ENCODE data around the gene NCF2. TPM values are rescaled to one million over a fixed set of nuclear protein-coding genes. Genes with fewer than 3 reads are reported as not detected.

Gene NCF2
- total and polyA plus RNA-seq, 2 donors (not counting 3 experiments of a cell fraction or from before 2014, with no cell fraction given): 0.03 TPM; not detected in 1

DNA sequence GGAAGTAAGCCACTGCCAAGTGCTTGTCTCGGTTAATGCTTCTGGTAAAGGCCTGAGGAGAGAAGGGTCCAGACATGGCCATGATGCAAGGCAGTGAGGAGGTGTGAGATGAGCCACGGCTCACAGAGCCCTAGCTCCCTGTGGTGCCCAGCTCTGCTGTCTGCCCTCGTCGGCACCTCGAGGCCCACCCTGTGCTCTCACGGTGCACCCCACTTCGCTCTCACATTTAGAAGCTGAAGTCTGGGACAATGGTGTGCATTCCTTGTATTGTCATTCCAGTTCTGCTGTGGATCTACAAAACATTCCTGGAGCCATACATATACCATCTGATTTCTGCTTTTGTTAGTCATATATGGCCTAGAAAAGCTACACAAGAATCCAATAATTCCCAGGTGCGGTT lies 3.3 kb downstream of the NCF2 start:
- POLR2A ChIA-PET: interaction anchor here (0.6 kb wide), 1 partner anchor 51 kb away, joined by 3 read pairs; no protein-coding TSS in a partner anchor
- no peak for FAIRE-seq

DNA sequence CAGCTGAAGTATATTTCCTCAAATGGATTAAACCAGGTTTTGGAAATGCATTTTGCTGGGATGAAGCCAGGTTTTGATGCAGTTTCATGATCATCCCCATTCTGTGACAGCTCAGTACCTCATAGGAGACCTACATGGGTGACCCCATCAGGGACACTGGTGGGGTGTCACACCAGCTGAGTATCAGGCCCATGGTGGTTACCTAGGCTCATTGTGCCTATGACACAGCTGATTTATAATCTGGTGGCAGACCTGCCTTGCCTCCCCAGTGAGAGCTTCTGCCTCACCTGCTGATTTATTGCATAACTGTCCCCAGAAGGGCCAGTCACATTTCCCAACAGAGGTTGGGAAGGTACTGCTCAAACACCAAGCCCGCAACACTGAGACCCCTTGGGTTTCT lies 3.8 kb downstream of the NCF2 start:
- Histone ChIP-seq H3K4me1 (ENCODE audit: control insufficient read depth, extremely low read depth, insufficient read depth, low read length) (no peaks in the 10 kb centered on the region), H3K79me2 (ENCODE audit: control insufficient read depth, insufficient read depth, low read length) (no peaks in the 10 kb centered on the region), H3K27ac (ENCODE audit: insufficient read depth, low read depth, low read length) (no peak overlapping the region), H3K4me3 (replicated peaks in 1 of 3; ENCODE audit: insufficient read depth in 1 of 3, low read depth in 1 of 3, low read length in 3 of 3) (no peak overlapping the region), H3K27me3 (ENCODE audit: control insufficient read depth in 2 of 2, insufficient read depth in 2 of 2, low read length in 2 of 2) (no peaks in the 10 kb centered on the region), H3K9me1 (replicated peaks; ENCODE audit: control insufficient read depth, extremely low read depth, insufficient read depth, low read length) (no peaks in the 10 kb centered on the region), H3K9ac (replicated peaks; ENCODE audit: extremely low read depth, insufficient read depth, low read length) (no peak overlapping the region), H3K4me2 (ENCODE audit: insufficient read depth, low read length) (no peak overlapping the region), H4K20me1 (replicated peaks; ENCODE audit: control insufficient read depth, extremely low read depth, insufficient read depth, low read length) (no peaks in the 10 kb centered on the region), H3K9me3 (replicated peaks; ENCODE audit: control insufficient read depth, insufficient read depth, low read length) (no peaks in the 10 kb centered on the region), H3K36me3 (ENCODE audit: control insufficient read depth in 2 of 2, extremely low read depth in 1 of 2, insufficient read depth in 2 of 2, low read length in 2 of 2) (no peaks in the 10 kb centered on the region), H2AFZ (ENCODE audit: low read depth, low read length) (no peak overlapping the region)
- intact Hi-C loops (cut with micrococcal nuclease) (no loop called here), dilution Hi-C loops (cut with MboI; ENCODE audit: extremely low pct_ligation_motif_present, low sequenced_read_pairs) (no loop called here)
- FAIRE-seq: no peak
- DNase-seq (ENCODE audit: low read depth, low spot score): no peak
- TF ChIP-seq POLR2A (IDR thresholded peaks at IDR 0.05; ENCODE audit: low read depth, low read length) (no peak), GATA2 (IDR thresholded peaks at IDR 0.05; ENCODE audit: insufficient read depth, insufficient read length, low read depth, low read length) (no peak), MYC (IDR thresholded peaks at IDR 0.05; ENCODE audit: low read depth, low read length) (no peak), FOS (IDR thresholded peaks at IDR 0.05; ENCODE audit: borderline replicate concordance, insufficient read depth, low read length) (no peak), POLR2AphosphoS5 (IDR thresholded peaks at IDR 0.05; ENCODE audit: insufficient read depth, low read depth, low read length) (no peak), EZH2 (IDR thresholded peaks at IDR 0.05; ENCODE audit: borderline replicate concordance, low read depth, low read length, severe bottlenecking) (no peak)
- TF ChIP-seq, protein P1, sequence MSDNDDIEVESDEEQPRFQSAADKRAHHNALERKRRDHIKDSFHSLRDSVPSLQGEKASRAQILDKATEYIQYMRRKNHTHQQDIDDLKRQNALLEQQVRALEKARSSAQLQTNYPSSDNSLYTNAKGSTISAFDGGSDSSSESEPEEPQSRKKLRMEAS (IDR thresholded peaks at IDR 0.05; ENCODE audit: insufficient read depth, insufficient read length): no peak
- TF ChIP-seq, protein P2, sequence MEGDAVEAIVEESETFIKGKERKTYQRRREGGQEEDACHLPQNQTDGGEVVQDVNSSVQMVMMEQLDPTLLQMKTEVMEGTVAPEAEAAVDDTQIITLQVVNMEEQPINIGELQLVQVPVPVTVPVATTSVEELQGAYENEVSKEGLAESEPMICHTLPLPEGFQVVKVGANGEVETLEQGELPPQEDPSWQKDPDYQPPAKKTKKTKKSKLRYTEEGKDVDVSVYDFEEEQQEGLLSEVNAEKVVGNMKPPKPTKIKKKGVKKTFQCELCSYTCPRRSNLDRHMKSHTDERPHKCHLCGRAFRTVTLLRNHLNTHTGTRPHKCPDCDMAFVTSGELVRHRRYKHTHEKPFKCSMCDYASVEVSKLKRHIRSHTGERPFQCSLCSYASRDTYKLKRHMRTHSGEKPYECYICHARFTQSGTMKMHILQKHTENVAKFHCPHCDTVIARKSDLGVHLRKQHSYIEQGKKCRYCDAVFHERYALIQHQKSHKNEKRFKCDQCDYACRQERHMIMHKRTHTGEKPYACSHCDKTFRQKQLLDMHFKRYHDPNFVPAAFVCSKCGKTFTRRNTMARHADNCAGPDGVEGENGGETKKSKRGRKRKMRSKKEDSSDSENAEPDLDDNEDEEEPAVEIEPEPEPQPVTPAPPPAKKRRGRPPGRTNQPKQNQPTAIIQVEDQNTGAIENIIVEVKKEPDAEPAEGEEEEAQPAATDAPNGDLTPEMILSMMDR (IDR thresholded peaks at IDR 0.05; ENCODE audit: extremely low read depth in 1 of 2, insufficient read depth in 1 of 2, low read depth in 1 of 2, low read length in 2 of 2): no peak
- ChIA-PET POLR2A (no interaction called here), CTCF (no interaction called here)
- no TSS peak for BruUV-seq (replicated peaks)

More for the DNA sequence above, 3.3 kb downstream of the NCF2 start:
- H3K36me3 ChIP-seq (ENCODE audit: control insufficient read depth in 2 of 2, extremely low read depth in 1 of 2, insufficient read depth in 2 of 2, low read length in 2 of 2): no peaks in the 10 kb centered on the region
- H3K9me3 ChIP-seq (replicated peaks; ENCODE audit: control insufficient read depth, insufficient read depth, low read length): no peaks in the 10 kb centered on the region
- no peaks in the 10 kb centered on the region for H3K4me1 ChIP-seq (ENCODE audit: control insufficient read depth, extremely low read depth, insufficient read depth, low read length)
- no TSS peak for BruUV-seq (replicated peaks)
- no peak for DNase-seq (ENCODE audit: low read depth, low spot score)
- H4K20me1 ChIP-seq (replicated peaks; ENCODE audit: control insufficient read depth, extremely low read depth, insufficient read depth, low read length): no peaks in the 10 kb centered on the region
- no peak for TF ChIP-seq POLR2AphosphoS5 (IDR thresholded peaks at IDR 0.05; ENCODE audit: insufficient read depth, low read depth, low read length)
- no peak for TF ChIP-seq GATA2 (IDR thresholded peaks at IDR 0.05; ENCODE audit: insufficient read depth, insufficient read length, low read depth, low read length)
- no peak for TF ChIP-seq FOS (IDR thresholded peaks at IDR 0.05; ENCODE audit: borderline replicate concordance, insufficient read depth, low read length)
- TF ChIP-seq MYC (IDR thresholded peaks at IDR 0.05; ENCODE audit: low read depth, low read length): no peak
- TF ChIP-seq EZH2 (IDR thresholded peaks at IDR 0.05; ENCODE audit: borderline replicate concordance, low read depth, low read length, severe bottlenecking): no peak
- H3K27ac ChIP-seq (ENCODE audit: insufficient read depth, low read depth, low read length): no peak overlapping the region
- H3K4me3 ChIP-seq (replicated peaks in 1 of 3; ENCODE audit: insufficient read depth in 1 of 3, low read depth in 1 of 3, low read length in 3 of 3): no peak overlapping the region
- no peak overlapping the region for H3K4me2 ChIP-seq (ENCODE audit: insufficient read depth, low read length)
- H3K27me3 ChIP-seq (ENCODE audit: control insufficient read depth in 2 of 2, insufficient read depth in 2 of 2, low read length in 2 of 2): no peaks in the 10 kb centered on the region
- H3K79me2 ChIP-seq (ENCODE audit: control insufficient read depth, insufficient read depth, low read length): no peaks in the 10 kb centered on the region
- no peak overlapping the region for H3K9ac ChIP-seq (replicated peaks; ENCODE audit: extremely low read depth, insufficient read depth, low read length)
- H3K9me1 ChIP-seq (replicated peaks; ENCODE audit: control insufficient read depth, extremely low read depth, insufficient read depth, low read length): no peaks in the 10 kb centered on the region
- no peak overlapping the region for H2AFZ ChIP-seq (ENCODE audit: low read depth, low read length)
- CTCF ChIA-PET: interaction anchor here (1.3 kb wide), 1 partner anchor 23 kb away, joined by 5 read pairs; no protein-coding TSS in a partner anchor
- intact Hi-C loops (cut with micrococcal nuclease) (no loop called here), dilution Hi-C loops (cut with MboI; ENCODE audit: extremely low pct_ligation_motif_present, low sequenced_read_pairs) (no loop called here)

Data from endothelial cell of umbilical vein (primary cell).